ENCODE results near the gene IL1RAPL1.
"Not testable (repeated sequence)": the region's sequence is repeated elsewhere in the genome, so short reads cannot be mapped to it uniquely, and the experiment has no call there.

Gene IL1RAPL1

DNA sequence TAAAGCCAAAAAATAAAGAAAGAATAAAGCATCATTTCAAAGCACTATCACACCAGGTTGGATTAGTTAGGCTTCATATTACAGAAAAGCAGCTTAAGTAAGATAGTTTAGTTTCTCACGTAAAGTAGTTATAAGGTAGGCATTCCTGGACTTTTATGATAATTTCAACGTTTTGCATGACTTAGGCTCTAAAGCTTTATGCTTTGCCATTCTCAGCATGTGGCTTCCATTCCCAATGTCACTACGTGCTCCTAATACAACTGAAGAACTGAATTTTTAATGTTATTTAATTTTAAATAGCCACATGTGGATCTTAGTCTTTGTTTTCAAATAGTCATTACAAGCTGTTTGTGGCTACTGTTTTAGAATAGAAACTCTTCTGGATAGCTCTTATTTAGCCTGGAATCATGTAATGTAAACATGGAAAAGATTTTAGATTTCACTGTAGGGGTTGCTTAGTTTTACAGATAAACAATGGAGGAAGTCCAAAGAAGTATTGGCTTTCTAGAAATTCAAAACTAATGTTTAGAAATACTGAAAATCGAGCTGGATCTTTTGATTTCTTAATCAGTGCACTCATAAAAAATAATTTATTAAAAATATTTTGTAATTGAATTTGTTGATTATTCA is 710.0 kb downstream of the IL1RAPL1 start:
- no peak for FAIRE-seq
- no peak for DNase-seq (ENCODE audit: insufficient read length, low spot score)

DNA sequence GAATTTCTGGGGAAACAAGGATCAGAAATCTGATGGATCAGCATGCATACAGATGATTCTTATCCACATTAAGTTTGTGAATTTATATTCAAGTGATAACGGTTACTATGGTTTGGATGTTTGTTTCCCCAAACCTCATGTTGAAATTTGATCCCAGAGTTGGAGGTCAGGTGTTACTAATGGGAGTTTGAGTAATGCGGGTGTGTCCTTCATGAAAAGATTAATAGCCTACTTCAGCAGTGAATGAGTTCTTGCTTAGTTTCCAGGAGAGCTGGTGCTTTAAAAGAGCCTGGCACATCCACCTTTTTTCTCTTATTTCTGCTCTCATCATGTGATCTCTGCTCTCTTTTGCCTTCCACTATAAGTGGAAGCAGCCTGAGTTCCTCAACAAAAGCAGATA is 712.4 kb downstream of the IL1RAPL1 start:
- no peak for TF ChIP-seq POLR2A (IDR thresholded peaks at IDR 0.05; ENCODE audit: low read depth, low read length)
- FAIRE-seq (no peak), DNase-seq (ENCODE audit: insufficient read length, low spot score) (no peak)

More for the DNA sequence above, 710.0 kb downstream of the IL1RAPL1 start:
- TF ChIP-seq POLR2A (IDR thresholded peaks at IDR 0.05; ENCODE audit: low read depth, low read length): no peak

DNA sequence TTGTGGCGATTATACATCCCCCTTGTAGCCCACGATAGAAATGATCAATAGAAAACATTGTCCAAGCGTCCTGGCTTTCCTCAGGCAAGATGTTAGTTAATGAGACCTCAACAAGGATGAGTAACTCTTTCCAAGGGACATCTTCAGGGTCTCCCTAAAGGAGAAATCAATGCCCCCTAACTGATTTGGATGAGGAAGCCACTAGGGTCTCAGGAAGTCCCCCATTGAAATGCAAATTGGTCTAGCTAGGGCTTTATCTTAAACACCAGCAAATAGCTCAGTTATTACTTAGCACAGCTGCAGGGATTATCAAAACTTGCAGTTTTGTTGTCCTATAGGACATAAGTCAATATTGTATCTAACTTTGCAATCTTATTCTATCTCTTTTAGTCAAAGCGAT is 721.5 kb downstream of the IL1RAPL1 start:
- FAIRE-seq (no peak), DNase-seq (ENCODE audit: insufficient read length, low spot score) (no peak)
- TF ChIP-seq POLR2A (IDR thresholded peaks at IDR 0.05; ENCODE audit: low read depth, low read length): no peak

DNA sequence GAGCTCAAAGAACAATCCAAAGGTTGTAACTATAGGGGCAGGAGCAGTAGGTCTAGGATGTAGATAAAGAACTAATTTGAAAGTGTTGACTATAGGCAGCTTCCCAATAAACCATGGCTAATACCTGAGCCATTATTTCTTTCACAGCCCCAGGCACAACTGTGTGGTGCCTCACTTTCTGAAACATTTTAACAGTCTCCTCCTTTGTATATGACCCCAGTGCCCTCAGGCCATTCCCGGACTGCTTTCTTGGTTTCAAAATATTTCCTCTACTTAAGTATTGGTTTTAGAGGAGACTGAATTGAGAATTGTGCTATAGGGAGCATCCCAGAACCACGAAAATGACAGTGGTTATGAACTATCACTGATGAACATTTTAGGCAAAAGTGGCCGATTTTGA is 728.7 kb downstream of the IL1RAPL1 start:
- TF ChIP-seq POLR2A (IDR thresholded peaks at IDR 0.05; ENCODE audit: low read depth, low read length): no peak
- no peak for FAIRE-seq
- no peak for DNase-seq (ENCODE audit: insufficient read length, low spot score)

DNA sequence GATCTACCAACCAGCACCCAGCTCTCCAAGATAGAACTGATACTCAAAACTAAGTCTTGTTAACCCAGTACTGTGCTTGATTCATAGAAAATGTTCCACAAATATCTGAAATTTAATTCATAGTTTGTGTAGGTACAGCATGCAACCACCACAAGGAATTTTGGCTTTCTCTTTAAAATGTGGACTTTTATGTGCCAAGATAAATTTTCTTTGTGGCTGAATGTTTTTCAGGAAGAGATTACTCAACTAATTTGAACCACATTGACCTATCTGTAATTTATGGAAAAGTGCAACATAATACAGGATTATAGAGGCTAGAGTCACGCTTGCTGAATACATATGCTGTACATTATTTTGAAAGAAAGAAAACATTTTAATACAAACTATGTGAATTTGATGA is 730.8 kb downstream of the IL1RAPL1 start:
- TF ChIP-seq POLR2A (IDR thresholded peaks at IDR 0.05; ENCODE audit: low read depth, low read length): no peak
- DNase-seq (ENCODE audit: insufficient read length, low spot score): no peak
- FAIRE-seq: no peak

DNA sequence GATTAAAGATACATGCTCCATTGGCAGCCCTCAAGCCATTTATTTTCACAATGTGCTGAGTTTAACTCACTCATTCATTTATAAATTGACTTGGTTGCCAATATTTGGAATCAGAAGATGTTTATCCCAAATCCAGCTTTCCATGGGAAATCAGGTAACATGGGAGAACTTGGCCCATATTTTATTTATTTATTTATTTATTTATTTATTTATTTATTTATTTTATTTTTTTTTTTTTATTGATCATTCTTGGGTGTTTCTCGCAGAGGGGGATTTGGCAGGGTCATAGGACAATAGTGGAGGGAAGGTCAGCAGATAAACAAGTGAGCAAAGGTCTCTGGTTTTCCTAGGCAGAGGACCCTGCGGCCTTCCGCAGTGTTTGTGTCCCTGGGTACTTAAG is 745.2 kb downstream of the IL1RAPL1 start:
- not testable (repeated sequence) for FAIRE-seq

DNA sequence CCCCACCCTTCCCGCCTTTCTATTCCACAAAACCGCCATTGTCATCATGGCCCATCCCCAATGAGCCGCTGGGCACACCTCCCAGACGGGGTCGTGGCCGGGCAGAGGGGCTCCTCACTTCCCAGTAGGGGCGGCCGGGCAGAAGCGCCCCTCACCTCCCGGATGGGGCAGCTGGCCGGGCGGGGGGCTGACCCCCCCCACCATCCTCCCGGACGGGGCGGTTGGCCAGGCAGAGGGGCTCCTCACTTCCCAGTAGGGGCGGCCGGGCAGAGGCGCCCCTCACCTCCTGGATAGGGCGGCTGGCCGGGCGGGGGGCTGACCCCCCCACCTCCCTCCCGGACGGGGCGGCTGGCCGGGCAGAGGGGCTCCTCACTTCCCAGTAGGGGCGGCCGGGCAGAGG is 745.8 kb downstream of the IL1RAPL1 start:
- DNase-seq (ENCODE audit: insufficient read length, low spot score); FAIRE-seq: not testable (repeated sequence)

More for the DNA sequence above, 745.2 kb downstream of the IL1RAPL1 start:
- DNase-seq (ENCODE audit: insufficient read length, low spot score): not testable (repeated sequence)

DNA sequence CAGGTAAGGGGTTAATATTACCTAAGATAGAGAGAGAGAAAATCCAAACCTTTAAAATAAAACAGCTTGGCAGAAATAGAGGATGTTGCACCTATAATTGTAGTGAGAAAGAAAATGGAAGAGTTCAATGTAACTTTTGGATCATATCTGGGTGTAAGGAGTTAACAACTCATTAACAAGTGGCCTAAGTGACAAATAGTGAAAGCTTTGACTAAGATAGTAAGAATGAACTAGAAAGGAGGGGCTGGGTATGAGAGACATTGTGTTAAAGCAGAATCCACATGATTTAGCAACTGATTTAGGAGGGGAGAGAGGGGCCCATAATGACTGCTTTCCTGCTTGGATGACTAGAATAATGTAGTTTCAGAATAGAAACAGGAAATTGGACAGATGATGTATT is 761.0 kb downstream of the IL1RAPL1 start:
- no peak for FAIRE-seq
- DNase-seq (ENCODE audit: insufficient read length, low spot score): no peak
- no peak for TF ChIP-seq POLR2A (IDR thresholded peaks at IDR 0.05; ENCODE audit: low read depth, low read length)

DNA sequence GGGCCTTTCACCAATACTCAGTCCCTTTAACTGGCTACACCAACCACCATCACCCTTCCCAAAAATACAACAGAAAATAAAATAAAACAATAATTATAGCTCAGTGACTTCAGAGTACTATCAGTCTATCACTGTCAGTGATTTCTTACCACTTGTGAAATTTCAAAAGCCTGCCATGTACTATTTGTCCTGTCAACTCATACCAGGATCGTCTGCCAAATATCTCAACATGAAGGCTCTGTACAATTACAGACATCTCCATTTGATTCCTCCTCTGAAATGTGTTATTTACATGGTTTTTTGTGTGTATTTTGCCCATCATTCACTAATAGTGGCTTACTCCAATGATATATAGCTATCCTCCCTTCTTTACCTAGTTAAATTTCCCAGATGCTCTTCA is 772.0 kb downstream of the IL1RAPL1 start:
- no peak for TF ChIP-seq POLR2A (IDR thresholded peaks at IDR 0.05; ENCODE audit: low read depth, low read length)
- FAIRE-seq (no peak), DNase-seq (ENCODE audit: insufficient read length, low spot score) (no peak)

DNA sequence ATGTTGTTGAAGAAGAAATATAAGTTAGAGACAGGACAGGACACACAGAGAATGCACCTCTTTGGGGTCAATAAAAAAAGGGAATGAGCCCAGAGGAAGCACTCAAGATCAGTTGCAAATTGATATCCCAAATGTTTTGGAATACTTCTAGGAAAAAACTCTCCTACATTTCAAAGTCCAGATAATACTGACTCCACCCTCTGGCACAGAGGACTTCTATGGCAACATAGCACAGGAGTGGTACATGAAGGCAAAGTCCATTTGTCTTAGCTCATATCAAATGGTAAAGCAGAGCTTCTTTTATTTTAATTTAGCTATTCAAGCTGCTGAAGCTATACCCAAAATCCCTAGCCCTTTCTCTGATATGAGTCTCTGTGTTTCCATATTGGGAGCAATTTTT is 787.5 kb downstream of the IL1RAPL1 start:
- not testable (repeated sequence) for FAIRE-seq

DNA sequence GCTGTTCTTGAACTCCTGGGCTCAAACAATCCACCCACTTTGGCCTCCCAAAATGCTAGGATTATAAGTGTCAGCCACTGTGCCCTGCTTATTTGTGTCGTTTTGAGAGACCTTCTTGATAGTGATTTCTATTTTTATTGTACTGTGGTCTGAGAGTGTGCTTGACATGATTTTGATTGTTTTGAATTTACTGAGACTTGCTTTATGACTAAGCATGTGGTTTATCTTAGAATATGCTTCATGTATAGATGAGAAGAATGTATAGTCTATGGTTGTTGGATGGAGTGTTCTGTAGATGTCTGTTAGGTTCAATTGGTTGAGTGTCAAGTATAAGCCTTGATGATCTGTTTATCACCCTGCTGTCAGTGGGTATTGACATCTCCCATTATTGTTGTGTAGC is 789.3 kb downstream of the IL1RAPL1 start:
- no peak for TF ChIP-seq POLR2A (IDR thresholded peaks at IDR 0.05; ENCODE audit: low read depth, low read length)
- FAIRE-seq: no peak

More for the DNA sequence above, 787.5 kb downstream of the IL1RAPL1 start:
- not testable (repeated sequence) for DNase-seq (ENCODE audit: insufficient read length, low spot score)

DNA sequence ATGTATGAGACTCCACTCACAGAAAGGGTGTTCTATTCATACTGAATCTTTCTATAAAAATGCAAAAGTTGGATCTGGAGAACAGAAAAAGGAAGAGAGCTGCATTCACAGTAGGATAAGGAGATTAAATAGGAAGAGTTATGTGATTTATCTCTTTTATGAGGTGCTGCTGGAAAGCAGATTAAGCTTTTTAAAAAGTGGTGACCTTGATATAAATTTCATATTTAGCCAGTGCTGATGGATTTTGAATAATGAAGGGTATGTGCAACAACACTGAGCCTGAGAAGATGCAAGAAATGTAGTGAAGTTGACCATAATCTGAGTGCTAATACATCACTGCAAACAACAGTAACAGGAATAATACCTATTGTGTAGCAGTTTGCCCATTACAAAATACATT is 795.6 kb downstream of the IL1RAPL1 start:
- DNase-seq (ENCODE audit: insufficient read length, low spot score): no peak
- TF ChIP-seq POLR2A (IDR thresholded peaks at IDR 0.05; ENCODE audit: low read depth, low read length): no peak
- FAIRE-seq: no peak

More for the DNA sequence above, 789.3 kb downstream of the IL1RAPL1 start:
- DNase-seq (ENCODE audit: insufficient read length, low spot score): no peak

DNA sequence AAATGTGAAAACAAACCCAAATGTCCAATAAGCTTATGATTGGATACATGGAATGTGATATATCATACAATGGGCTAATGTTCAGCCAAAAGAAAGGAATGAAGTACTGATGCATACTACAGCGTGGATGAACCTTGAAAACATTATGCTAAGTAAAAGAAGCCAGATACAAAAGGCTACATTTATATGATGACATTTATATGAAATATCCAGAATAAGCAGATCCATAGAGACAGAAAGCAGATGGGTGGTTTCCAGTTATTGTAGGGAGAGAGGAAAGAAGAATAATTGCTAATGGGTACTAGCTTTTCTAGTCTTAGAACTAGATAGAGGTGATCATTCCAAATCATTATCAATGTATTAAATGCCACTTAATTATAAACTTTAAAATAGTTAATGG is 801.3 kb downstream of the IL1RAPL1 start:
- FAIRE-seq: no peak
- TF ChIP-seq POLR2A (IDR thresholded peaks at IDR 0.05; ENCODE audit: low read depth, low read length): no peak

DNA sequence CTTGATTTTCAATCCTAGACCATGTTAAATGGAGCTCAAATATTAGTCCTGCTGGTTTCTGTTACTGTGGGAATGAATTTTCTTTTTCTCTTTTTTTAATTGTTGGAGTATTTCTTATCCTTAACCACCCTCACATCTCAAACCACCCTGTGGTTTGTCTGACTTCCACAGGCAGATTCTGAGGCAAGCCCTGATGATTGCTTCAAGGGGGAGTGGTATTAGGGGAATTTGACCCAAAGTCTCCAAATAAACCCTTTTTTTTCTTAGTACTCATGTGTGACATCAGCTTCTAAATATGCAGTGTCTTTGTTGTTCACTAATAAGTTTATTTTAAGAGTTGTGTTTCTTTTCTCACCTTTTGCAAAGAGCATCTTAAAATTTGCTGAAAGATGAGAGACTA is 810.3 kb downstream of the IL1RAPL1 start:
- FAIRE-seq (no peak), DNase-seq (ENCODE audit: insufficient read length, low spot score) (no peak)
- TF ChIP-seq POLR2A (IDR thresholded peaks at IDR 0.05; ENCODE audit: low read depth, low read length): no peak

More for the DNA sequence above, 801.3 kb downstream of the IL1RAPL1 start:
- DNase-seq (ENCODE audit: insufficient read length, low spot score): no peak

DNA sequence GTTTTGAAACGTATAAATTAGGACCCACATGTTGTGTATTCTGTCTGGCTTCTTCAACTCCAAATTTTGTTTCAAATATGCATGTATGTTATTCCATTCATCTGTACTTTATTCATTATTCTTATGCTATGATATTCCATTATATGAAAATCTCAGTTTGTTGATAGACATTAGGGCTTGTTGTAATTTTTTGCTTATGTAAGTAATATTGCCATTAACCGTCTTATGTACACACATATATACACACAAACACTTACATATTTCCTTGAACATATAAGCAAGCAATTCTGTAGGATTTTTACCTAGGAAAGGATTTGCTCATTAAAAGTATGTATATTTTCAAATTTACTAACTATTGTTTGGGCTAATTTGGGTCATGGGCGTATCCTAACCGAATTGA is 820.1 kb downstream of the IL1RAPL1 start:
- no peak for DNase-seq (ENCODE audit: insufficient read length, low spot score)
- no peak for TF ChIP-seq POLR2A (IDR thresholded peaks at IDR 0.05; ENCODE audit: low read depth, low read length)
- no peak for FAIRE-seq

Data from H54 (cell line).